Gastrocnemius medialis (tissue), 4 donors: ENCODE measurements around the gene CDH16.

Source experiments
- POLR2A ChIP-seq, 2 donors: fragments of 450-650 bp; IDR thresholded peaks; one replicate each; pipeline ENCODE4 v1.6.1; 2017; ENCODE audit warnings: antibody characterized with exemption in 2 of 2, mild to moderate bottlenecking in 2 of 2, moderate library complexity in 2 of 2
- TF ChIP-seq, protein P1 (sequence below), 5 experiments: fragments of 450-650 bp in 3 of 5; fragments of 200-600 bp in 2 of 5; sonication (generic) in 2 of 5; IDR thresholded peaks in 4 of 5; conservative IDR thresholded peaks in 1 of 5; 1 replicate in 4 of 5; 2 replicates in 1 of 5; pipeline ENCODE4 v1.5.1; 2016 to 2019; ENCODE audit warnings: antibody characterized with exemption in 5 of 5, mild to moderate bottlenecking in 3 of 5, moderate library complexity in 3 of 5

DNA sequence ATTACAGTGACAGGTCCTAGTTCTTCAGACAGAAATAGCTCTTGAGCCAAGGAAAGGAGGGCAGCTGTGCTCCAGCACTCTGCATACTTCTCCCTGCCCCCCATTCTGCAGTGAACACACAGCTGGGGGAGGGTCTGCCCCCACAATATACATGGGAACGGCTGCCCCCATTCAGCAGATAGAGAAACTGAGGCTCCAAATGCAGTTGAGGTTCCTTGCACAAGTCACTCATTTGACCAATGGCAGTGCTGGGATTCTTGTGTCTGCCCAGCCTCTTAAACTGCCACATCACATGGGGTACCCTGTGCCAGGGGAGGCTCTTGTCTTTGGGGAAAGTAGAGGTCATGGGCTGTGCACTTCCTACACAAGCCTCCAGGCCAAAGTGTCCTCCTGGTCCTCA is 49.3 kb downstream of the CDH16 start:
- no peak for TF ChIP-seq POLR2A (IDR thresholded peaks at IDR 0.05)
- TF ChIP-seq, protein P1, sequence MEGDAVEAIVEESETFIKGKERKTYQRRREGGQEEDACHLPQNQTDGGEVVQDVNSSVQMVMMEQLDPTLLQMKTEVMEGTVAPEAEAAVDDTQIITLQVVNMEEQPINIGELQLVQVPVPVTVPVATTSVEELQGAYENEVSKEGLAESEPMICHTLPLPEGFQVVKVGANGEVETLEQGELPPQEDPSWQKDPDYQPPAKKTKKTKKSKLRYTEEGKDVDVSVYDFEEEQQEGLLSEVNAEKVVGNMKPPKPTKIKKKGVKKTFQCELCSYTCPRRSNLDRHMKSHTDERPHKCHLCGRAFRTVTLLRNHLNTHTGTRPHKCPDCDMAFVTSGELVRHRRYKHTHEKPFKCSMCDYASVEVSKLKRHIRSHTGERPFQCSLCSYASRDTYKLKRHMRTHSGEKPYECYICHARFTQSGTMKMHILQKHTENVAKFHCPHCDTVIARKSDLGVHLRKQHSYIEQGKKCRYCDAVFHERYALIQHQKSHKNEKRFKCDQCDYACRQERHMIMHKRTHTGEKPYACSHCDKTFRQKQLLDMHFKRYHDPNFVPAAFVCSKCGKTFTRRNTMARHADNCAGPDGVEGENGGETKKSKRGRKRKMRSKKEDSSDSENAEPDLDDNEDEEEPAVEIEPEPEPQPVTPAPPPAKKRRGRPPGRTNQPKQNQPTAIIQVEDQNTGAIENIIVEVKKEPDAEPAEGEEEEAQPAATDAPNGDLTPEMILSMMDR (IDR thresholded peaks at IDR 0.05 in 4 of 5, conservative IDR thresholded peaks at IDR 0.05 in 1 of 5) = no peak
